Measurements from ENCODE around the gene DDIT3.

GRCh38 chr12:57543581-57543980 is 23.3 kb upstream of the DDIT3 start:
- TF ChIP-seq SP1 (IDR thresholded peaks at IDR 0.05; ENCODE audit: low read depth) (no peak), CEBPB (IDR thresholded peaks at IDR 0.05; ENCODE audit: low read depth) (no peak), POLR2A (IDR thresholded peaks at IDR 0.05; ENCODE audit: borderline replicate concordance, extremely low read depth, insufficient read depth, insufficient read length) (no peak), ELF1 (IDR thresholded peaks at IDR 0.05; ENCODE audit: borderline replicate concordance, low read depth) (no peak), CTCF (IDR thresholded peaks at IDR 0.05 in 2 of 3, conservative IDR thresholded peaks at IDR 0.05 in 1 of 3; ENCODE audit: borderline replicate concordance in 1 of 3, insufficient read depth in 1 of 3, low read depth in 2 of 3, low read length in 2 of 3) (no peak)

Data from HCT116 (cell line).